Measurements from ENCODE around the gene ATP13A1. TPM values are rescaled to one million over a fixed set of nuclear protein-coding genes. Genes with fewer than 3 reads are reported as not detected.
"Not testable (repeated sequence)": the region's sequence is repeated elsewhere in the genome, so short reads cannot be mapped to it uniquely, and the experiment has no call there.

Gene ATP13A1
- 33.5 TPM for polyA plus RNA-seq (2013, experiment 1 of 2)
- 27.5 TPM for polyA plus RNA-seq (2013, experiment 2 of 2)

GRCh38 chr19:19663256-19664120 is at the start of gene ATP13A1:
Gene ATP13A1 (minus strand): TSS chr19:19663676. CDS start chr19:19663666, 10 bp downstream.
- Histone ChIP-seq H3K9ac (ENCODE audit: low read depth, low read length) (peak within 1 kb of the TSS; percentile 87), H3K4me3 (ENCODE audit: low read length) (peak within 1 kb of the TSS; percentile 83), H3K4me1 (ENCODE audit: insufficient read depth, low read length) (peaks cover 12% of the 10 kb centered on the region; the same call in 1 of the 2 replicates), H3K36me3 (ENCODE audit: insufficient read depth, low read length) (peaks cover 24% of the 10 kb centered on the region), H3K27ac (ENCODE audit: low read depth, low read length) (peak within 1 kb of the TSS; percentile 78), H3K27me3 (ENCODE audit: insufficient read depth, low read length) (no peaks in the 10 kb centered on the region), H3K9me3 (ENCODE audit: insufficient read depth, low read depth, low read length) (no peaks in the 10 kb centered on the region)
- under 1% methylated on average over 85 of the region's 85 CpGs for WGBS

GRCh38 chr19:19711934-19712828 is 48.7 kb upstream of the ATP13A1 start:
- WGBS, result 98% methylated on average over 9 of the region's 10 CpGs
- H3K36me3 ChIP-seq (ENCODE audit: insufficient read depth, low read length), result peaks cover 64% of the 10 kb centered on the region
- H3K9me3 ChIP-seq (ENCODE audit: insufficient read depth, low read depth, low read length), result peaks cover 99% of the 10 kb centered on the region
- peak overlapping the region; percentile 18; the same call in 1 of the 2 replicates for H3K4me3 ChIP-seq (ENCODE audit: low read length)
- H3K9ac ChIP-seq (ENCODE audit: low read depth, low read length), result no peak overlapping the region
- no peak overlapping the region for H3K27ac ChIP-seq (ENCODE audit: low read depth, low read length)
- H3K27me3 ChIP-seq (ENCODE audit: insufficient read depth, low read length), result no peaks in the 10 kb centered on the region
- H3K4me1 ChIP-seq (ENCODE audit: insufficient read depth, low read length), result no peaks in the 10 kb centered on the region

GRCh38 chr19:19711306-19711933 is 47.9 kb upstream of the ATP13A1 start:
- Histone ChIP-seq H3K4me3 (ENCODE audit: low read length) (peak overlapping the region; percentile 22; the same call in 1 of the 2 replicates), H3K27ac (ENCODE audit: low read depth, low read length) (no peak overlapping the region), H3K27me3 (ENCODE audit: insufficient read depth, low read length) (no peaks in the 10 kb centered on the region), H3K9me3 (ENCODE audit: insufficient read depth, low read depth, low read length) (peaks cover 93% of the 10 kb centered on the region), H3K36me3 (ENCODE audit: insufficient read depth, low read length) (peaks cover 61% of the 10 kb centered on the region), H3K9ac (ENCODE audit: low read depth, low read length) (no peak overlapping the region), H3K4me1 (ENCODE audit: insufficient read depth, low read length) (no peaks in the 10 kb centered on the region)
- 95% methylated on average over 14 of the region's 14 CpGs for WGBS

DNA sequence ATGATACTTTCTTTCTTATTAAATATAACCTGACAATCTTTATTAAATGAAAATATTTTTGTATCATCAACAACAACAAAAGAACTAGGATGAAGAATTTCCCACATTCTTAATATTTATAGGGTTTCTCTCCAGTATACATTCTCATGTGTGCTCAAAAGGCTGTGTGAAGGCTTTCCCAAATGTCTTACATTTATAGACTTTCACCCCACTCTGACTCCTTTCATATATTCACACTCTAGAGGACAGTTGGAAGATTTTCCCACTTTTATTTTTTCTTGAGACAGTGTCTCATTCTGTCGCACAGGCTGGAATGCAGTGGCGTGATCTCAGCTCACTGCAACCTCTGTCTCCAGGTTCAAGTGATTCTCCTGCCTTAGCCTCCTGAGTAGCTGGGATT is 47.0 kb upstream of the ATP13A1 start:
- Histone ChIP-seq H3K4me3 (ENCODE audit: low read length) (peak overlapping the region; percentile 22; the same call in 1 of the 2 replicates), H3K9ac (ENCODE audit: low read depth, low read length) (no peak overlapping the region), H3K36me3 (ENCODE audit: insufficient read depth, low read length) (peaks cover 61% of the 10 kb centered on the region), H3K27me3 (ENCODE audit: insufficient read depth, low read length) (no peaks in the 10 kb centered on the region), H3K9me3 (ENCODE audit: insufficient read depth, low read depth, low read length) (peaks cover 83% of the 10 kb centered on the region), H3K27ac (ENCODE audit: low read depth, low read length) (no peak overlapping the region), H3K4me1 (ENCODE audit: insufficient read depth, low read length) (no peaks in the 10 kb centered on the region)
- 97% methylated on average over 2 of the region's 2 CpGs for WGBS

DNA sequence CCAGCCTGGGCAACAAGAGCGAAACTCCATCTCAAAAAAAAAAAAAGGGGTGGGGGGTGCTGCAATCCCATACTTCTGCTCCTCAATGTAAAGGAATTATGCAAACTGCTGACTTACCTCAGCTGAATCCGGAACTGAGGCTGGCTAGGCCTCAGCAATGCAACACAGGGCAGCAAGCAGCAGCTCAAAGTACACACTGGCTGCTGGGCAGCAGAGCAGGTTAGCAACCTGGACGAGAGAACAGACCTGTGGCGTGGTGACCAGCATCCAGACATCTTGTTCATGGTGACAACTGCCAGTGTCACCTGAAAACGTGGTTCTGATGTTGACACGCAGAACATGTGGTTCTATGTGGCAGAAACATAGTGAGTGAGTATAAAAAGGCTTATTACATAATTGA is 41.4 kb upstream of the ATP13A1 start:
- H3K36me3 ChIP-seq (ENCODE audit: insufficient read depth, low read length), result peaks cover 13% of the 10 kb centered on the region
- WGBS, result 85% methylated on average over 6 of the region's 6 CpGs

GRCh38 chr19:19700493-19700892 is 37.0 kb upstream of the ATP13A1 start:
- not testable (repeated sequence) for H3K36me3 ChIP-seq (ENCODE audit: insufficient read depth, low read length); H3K9ac ChIP-seq (ENCODE audit: low read depth, low read length); H3K27ac ChIP-seq (ENCODE audit: low read depth, low read length); H3K4me3 ChIP-seq (ENCODE audit: low read length); H3K9me3 ChIP-seq (ENCODE audit: insufficient read depth, low read depth, low read length); H3K27me3 ChIP-seq (ENCODE audit: insufficient read depth, low read length); H3K4me1 ChIP-seq (ENCODE audit: insufficient read depth, low read length)
- WGBS, result 81% methylated on average over 1 of the region's 1 CpG

More for the DNA sequence above, 41.4 kb upstream of the ATP13A1 start:
- Histone ChIP-seq H3K27ac (ENCODE audit: low read depth, low read length) (no peak overlapping the region), H3K27me3 (ENCODE audit: insufficient read depth, low read length) (no peaks in the 10 kb centered on the region), H3K4me3 (ENCODE audit: low read length) (no peak overlapping the region), H3K9me3 (ENCODE audit: insufficient read depth, low read depth, low read length) (peaks cover 27% of the 10 kb centered on the region), H3K4me1 (ENCODE audit: insufficient read depth, low read length) (no peaks in the 10 kb centered on the region), H3K9ac (ENCODE audit: low read depth, low read length) (no peak overlapping the region)

DNA sequence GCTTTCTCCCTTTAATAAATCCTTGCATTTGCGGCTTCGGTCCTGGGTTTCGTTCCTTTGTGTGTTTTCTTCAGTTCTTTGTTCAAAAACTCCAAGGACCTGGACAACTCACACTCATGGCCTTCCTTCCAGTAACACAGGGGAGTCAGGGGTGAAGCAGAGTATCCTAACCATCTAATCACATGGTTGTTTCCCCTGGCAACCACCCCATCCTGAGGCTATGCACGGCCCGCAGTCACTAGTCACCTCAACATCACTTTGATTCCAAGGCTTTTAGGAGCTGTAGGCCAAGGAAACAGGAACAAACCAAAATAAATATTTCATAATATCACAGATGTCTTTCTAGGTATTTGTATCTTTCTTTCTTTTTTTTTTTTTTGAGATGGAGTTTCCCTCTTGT is 34.1 kb upstream of the ATP13A1 start:
- no peaks in the 10 kb centered on the region for H3K4me1 ChIP-seq (ENCODE audit: insufficient read depth, low read length)
- no peak overlapping the region for H3K9ac ChIP-seq (ENCODE audit: low read depth, low read length)
- H3K27me3 ChIP-seq (ENCODE audit: insufficient read depth, low read length), result no peaks in the 10 kb centered on the region
- H3K27ac ChIP-seq (ENCODE audit: low read depth, low read length), result no peak overlapping the region
- H3K36me3 ChIP-seq (ENCODE audit: insufficient read depth, low read length), result no peaks in the 10 kb centered on the region
- WGBS, result 90% methylated on average over 5 of the region's 5 CpGs
- no peak overlapping the region for H3K4me3 ChIP-seq (ENCODE audit: low read length)
- no peaks in the 10 kb centered on the region for H3K9me3 ChIP-seq (ENCODE audit: insufficient read depth, low read depth, low read length)

DNA sequence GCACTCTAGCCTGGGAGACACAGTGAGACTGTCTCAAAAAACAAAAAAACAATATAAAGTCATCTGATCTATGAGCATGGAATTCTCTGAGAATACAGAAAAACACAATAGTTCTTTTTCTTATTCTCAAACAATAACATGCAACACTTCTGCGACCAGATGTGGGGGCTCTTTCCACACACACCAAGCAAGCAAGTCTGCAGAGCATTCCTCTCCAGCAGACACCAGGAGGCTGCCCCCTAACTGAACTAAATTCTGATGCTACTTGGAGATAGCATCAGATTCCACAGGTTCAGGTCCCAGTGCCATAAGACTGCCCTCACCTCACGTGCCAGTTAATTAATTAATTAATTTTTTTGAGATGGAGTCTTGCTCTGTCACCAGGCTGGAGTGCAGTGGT is 32.9 kb upstream of the ATP13A1 start:
- H3K27ac ChIP-seq (ENCODE audit: low read depth, low read length), result no peak overlapping the region
- WGBS, result 81% methylated on average over 2 of the region's 2 CpGs

GRCh38 chr19:19691683-19692082 is 28.2 kb upstream of the ATP13A1 start:
- Histone ChIP-seq H3K27me3 (ENCODE audit: insufficient read depth, low read length) (no peaks in the 10 kb centered on the region), H3K4me3 (ENCODE audit: low read length) (no peak overlapping the region), H3K9ac (ENCODE audit: low read depth, low read length) (no peak overlapping the region), H3K27ac (ENCODE audit: low read depth, low read length) (no peak overlapping the region), H3K4me1 (ENCODE audit: insufficient read depth, low read length) (no peaks in the 10 kb centered on the region), H3K9me3 (ENCODE audit: insufficient read depth, low read depth, low read length) (no peaks in the 10 kb centered on the region), H3K36me3 (ENCODE audit: insufficient read depth, low read length) (no peaks in the 10 kb centered on the region)
- 95% methylated on average over 10 of the region's 10 CpGs for WGBS

More for the DNA sequence above, 32.9 kb upstream of the ATP13A1 start:
- Histone ChIP-seq H3K4me1 (ENCODE audit: insufficient read depth, low read length) (no peaks in the 10 kb centered on the region), H3K4me3 (ENCODE audit: low read length) (no peak overlapping the region), H3K27me3 (ENCODE audit: insufficient read depth, low read length) (no peaks in the 10 kb centered on the region), H3K9me3 (ENCODE audit: insufficient read depth, low read depth, low read length) (no peaks in the 10 kb centered on the region), H3K9ac (ENCODE audit: low read depth, low read length) (no peak overlapping the region), H3K36me3 (ENCODE audit: insufficient read depth, low read length) (no peaks in the 10 kb centered on the region)

GRCh38 chr19:19689023-19689422 is 25.5 kb upstream of the ATP13A1 start:
- H3K4me3 ChIP-seq (ENCODE audit: low read length); H3K9me3 ChIP-seq (ENCODE audit: insufficient read depth, low read depth, low read length); H3K4me1 ChIP-seq (ENCODE audit: insufficient read depth, low read length); H3K9ac ChIP-seq (ENCODE audit: low read depth, low read length); H3K36me3 ChIP-seq (ENCODE audit: insufficient read depth, low read length); H3K27ac ChIP-seq (ENCODE audit: low read depth, low read length); H3K27me3 ChIP-seq (ENCODE audit: insufficient read depth, low read length): not testable (repeated sequence)
- WGBS, result over 99% methylated on average over 10 of the region's 10 CpGs

All from HUES64 (cell line).